AG09309 (cell line): ENCODE measurements around the gene HAPSTR1.
A peak's percentile ranks its signal among the peaks of the same experiment; 100 is the strongest.

Source experiments
- DNase-seq: peaks from one replicate; pipeline ENCODE4 v3.0.0-alpha.2; 2010; ENCODE audit warnings: low read depth
- H3K4me3 ChIP-seq: 2 replicates; pipeline ENCODE4 v1.5.1; 2011; ENCODE audit warnings: mild to moderate bottlenecking, low read depth, low read length, moderate library complexity; ENCODE audit not compliant: control insufficient read depth
- TF ChIP-seq, protein P1 (sequence below): IDR thresholded peaks from 2 replicates; pipeline ENCODE4 v1.5.1; 2011; ENCODE audit warnings: mild to moderate bottlenecking, low read depth, low read length, inconsistent platforms; ENCODE audit not compliant: insufficient read depth, control insufficient read depth; ENCODE audit errors: missing control alignments

Gene HAPSTR1

DNA sequence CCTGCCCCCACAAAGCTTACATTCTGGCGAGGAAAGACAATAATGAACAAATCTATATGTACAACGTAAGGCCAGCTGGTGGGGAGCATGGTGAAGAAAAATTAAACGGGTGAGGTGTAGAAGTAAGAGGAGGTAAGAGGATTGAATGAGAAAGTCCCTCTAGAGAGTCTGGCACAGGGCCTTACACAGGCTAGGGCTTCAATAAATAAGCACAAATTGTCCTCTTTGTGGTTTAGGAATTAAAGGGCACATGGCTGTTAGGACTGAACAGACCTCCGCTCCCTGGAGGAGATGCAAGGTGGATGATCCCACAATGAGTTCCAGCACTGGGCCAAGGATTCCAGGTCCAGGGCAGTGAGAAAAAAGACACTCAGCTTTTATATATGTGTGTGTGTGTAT lies 43.1 kb upstream of the HAPSTR1 start:
- DNase-seq: no peak
- TF ChIP-seq, protein P1, sequence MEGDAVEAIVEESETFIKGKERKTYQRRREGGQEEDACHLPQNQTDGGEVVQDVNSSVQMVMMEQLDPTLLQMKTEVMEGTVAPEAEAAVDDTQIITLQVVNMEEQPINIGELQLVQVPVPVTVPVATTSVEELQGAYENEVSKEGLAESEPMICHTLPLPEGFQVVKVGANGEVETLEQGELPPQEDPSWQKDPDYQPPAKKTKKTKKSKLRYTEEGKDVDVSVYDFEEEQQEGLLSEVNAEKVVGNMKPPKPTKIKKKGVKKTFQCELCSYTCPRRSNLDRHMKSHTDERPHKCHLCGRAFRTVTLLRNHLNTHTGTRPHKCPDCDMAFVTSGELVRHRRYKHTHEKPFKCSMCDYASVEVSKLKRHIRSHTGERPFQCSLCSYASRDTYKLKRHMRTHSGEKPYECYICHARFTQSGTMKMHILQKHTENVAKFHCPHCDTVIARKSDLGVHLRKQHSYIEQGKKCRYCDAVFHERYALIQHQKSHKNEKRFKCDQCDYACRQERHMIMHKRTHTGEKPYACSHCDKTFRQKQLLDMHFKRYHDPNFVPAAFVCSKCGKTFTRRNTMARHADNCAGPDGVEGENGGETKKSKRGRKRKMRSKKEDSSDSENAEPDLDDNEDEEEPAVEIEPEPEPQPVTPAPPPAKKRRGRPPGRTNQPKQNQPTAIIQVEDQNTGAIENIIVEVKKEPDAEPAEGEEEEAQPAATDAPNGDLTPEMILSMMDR: no peak
- H3K4me3 ChIP-seq: no peak overlapping the region

DNA sequence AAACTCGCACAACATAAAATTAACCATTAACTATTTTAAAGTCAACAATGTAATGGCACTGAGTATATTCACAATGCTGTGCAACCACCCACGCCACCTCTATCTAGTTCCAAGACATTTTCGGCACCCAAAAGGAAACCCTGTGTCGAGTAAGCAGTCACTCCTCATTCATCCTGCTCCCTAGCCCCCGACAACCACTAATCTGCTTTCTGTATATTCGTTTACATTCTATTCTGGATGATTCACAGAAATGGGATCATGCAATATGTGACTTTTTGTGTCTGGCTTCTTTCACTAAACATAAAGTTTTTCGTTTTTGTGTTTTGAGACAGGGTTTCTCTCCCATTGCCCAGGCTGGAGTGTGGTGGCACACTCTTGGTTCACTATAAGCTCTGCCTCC lies 42.2 kb upstream of the HAPSTR1 start:
- no peak overlapping the region for H3K4me3 ChIP-seq
- TF ChIP-seq, protein P1: no peak
- DNase-seq: no peak

DNA sequence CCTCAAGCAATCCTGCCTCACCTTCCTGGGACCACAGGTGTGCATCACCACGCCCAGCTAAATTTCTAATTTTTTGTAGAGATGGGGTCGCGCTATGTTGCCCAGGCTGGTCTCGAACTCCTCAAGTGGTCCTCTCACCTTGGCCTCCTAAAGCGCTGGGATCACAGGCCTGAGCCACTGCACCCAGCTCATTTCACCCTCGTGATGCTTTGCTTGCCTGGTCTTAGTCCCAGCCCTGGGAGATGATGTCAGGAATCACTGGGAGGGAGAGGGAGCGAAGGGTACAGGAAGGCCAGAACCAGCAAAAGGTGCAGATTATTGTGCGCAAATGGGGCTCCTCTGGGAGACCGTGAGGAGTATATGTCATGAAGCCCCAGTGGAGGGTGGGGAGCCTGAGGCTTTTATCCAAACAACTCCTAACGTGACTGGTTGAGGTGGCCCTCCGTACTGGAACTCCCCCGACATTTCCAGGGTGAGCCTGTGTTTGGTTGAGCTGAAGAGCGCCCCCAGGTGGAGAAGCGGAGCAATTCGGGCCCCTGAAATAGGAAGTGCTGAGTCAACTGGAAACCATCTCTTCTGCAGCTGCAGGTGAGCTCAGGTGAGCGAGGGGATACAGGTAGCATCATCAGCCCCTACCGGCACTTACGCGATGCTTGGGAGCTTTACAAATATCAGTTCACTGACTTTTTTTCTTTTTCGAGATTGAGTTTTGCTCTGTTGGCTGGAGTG lies 41.2 kb upstream of the HAPSTR1 start:
- DNase-seq: no peak
- no peak overlapping the region for H3K4me3 ChIP-seq
- TF ChIP-seq, protein P1: peak; percentile 52

DNA sequence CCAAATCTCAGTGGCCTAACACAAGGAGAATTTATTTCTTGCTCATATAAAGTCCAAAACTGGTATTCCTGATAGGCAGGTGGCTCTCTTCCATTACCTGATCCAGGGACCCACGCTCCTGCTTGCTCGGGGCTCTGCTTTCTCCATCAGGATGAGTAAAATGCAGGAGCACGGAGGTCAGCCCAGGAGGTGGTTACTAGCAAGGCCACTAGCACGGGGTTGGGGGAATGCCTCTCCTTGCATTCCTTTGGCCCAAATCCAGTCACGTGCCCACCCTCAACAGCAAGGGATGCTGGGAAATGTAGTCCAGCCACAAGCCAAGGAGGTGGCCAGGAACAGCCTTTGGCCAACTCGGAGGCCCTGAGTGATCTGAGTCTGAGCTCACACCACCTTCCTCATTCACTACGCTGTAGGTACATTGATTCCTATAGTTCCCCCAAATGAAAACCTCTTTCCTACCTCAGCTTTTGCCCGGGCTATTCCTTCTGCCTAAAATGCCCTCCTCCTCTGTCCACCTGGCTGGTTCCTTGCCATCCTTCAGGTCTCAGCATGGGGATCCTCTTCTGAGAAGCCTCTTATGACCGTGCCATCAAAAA lies 38.3 kb upstream of the HAPSTR1 start:
- no peak overlapping the region for H3K4me3 ChIP-seq
- TF ChIP-seq, protein P1: no peak
- no peak for DNase-seq

DNA sequence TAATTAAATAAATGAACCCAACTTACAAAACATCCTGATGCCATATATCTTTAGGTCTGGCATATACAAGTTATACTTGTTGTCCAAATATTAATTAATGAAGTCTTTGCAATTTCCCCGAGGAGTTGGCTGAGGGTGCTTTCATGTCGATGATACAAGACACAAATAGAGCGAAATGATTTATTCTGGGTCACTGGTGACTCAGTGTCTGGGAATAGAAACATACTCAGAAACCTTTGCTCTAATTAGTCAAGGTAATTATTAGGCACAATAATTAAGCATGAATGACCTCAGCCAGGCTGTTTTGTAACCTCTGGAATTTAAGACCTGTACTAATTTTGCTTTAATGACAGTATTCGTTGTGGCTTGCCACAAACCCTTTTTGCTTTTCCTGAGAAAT lies 37.0 kb upstream of the HAPSTR1 start:
- no peak for DNase-seq
- H3K4me3 ChIP-seq: no peak overlapping the region
- TF ChIP-seq, protein P1: no peak

DNA sequence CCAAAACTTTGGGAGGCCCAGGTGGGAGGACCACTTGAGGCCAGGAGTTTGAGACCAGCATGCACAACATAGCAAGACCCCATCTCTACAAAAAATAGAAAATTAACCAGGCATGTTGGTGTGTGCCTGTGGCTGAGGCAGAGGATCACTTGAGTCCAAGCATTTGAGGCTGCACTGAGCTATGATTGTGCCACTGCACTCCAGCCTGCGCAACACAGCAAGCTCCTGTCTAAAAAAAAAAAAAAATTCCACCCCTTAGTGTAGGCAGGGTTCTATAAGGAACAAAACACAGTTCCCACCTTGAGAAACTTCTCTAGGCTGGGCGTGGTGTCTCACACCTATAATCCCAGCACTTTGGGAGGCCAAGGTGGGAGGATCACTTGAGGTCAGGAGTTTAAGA lies 36.3 kb upstream of the HAPSTR1 start:
- DNase-seq: no peak
- TF ChIP-seq, protein P1: no peak
- H3K4me3 ChIP-seq: no peak overlapping the region

DNA sequence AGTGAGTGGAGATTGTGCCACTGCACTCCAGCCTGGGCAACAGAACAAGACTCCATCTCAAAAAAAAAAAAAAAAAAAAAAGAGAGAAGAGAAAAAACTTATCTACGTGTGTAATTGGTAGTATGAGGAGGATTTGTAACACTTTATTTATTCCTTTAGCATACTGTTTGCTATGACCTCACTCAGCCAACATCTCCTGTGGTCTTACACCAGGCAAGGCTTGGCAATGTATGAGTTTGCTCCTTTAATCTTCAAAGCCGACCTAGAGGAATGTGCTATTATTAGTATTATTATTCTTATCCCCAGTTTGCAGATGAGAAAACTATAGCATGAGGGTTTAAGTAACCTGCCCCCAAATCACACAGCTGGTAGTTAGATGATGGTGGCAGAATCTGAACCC lies 35.8 kb upstream of the HAPSTR1 start:
- TF ChIP-seq, protein P1: no peak
- H3K4me3 ChIP-seq: no peak overlapping the region
- DNase-seq: no peak
